GM18868 (cell line): Measurements from ENCODE around the gene P2RX2.

Experiments used
- ATAC-seq: cut with Tn5 transposase; IDR thresholded peaks from one replicate; pipeline ENCODE4 v1.9.1; 2021; ENCODE audit warnings: mild to moderate bottlenecking, moderate library complexity; ENCODE audit not compliant: unreplicated experiment

P2RX2 gene

GRCh38 chr12:132618683-132619043 lies at the start of gene P2RX2:
Gene P2RX2 (plus strand): TSS chr12:132618776. CDS start chr12:132618817, 41 bp downstream.
- no peak for ATAC-seq

GRCh38 chr12:132568826-132569480 lies 49.6 kb upstream of the P2RX2 start:
- no peak for ATAC-seq

- ATAC-seq = no peak
These were observed 48.6 kb upstream of the P2RX2 start for GRCh38 chr12:132569856-132570480.

- no peak for ATAC-seq
These were observed 47.9 kb upstream of the P2RX2 start for GRCh38 chr12:132570635-132571034.

- ATAC-seq = no peak
These were observed 47.5 kb upstream of the P2RX2 start for GRCh38 chr12:132571051-132571450.

GRCh38 chr12:132571598-132571997 lies 47.0 kb upstream of the P2RX2 start:
- ATAC-seq = no peak

GRCh38 chr12:132572106-132572505 lies 46.5 kb upstream of the P2RX2 start:
- ATAC-seq = no peak

- no peak for ATAC-seq
These were observed 45.5 kb upstream of the P2RX2 start for GRCh38 chr12:132572801-132573760.

GRCh38 chr12:132574271-132574996 lies 44.1 kb upstream of the P2RX2 start:
- no peak for ATAC-seq

GRCh38 chr12:132575661-132576060 lies 42.9 kb upstream of the P2RX2 start:
- no peak for ATAC-seq

- ATAC-seq = no peak
These were observed 41.9 kb upstream of the P2RX2 start for GRCh38 chr12:132576701-132577100.

GRCh38 chr12:132577191-132577920 lies 41.2 kb upstream of the P2RX2 start:
- no peak for ATAC-seq

- ATAC-seq = no peak
These were observed 40.5 kb upstream of the P2RX2 start for GRCh38 chr12:132578118-132578517.

GRCh38 chr12:132578826-132579225 lies 39.8 kb upstream of the P2RX2 start:
- no peak for ATAC-seq

- no peak for ATAC-seq
These were observed 38.8 kb upstream of the P2RX2 start for GRCh38 chr12:132579744-132580143.

GRCh38 chr12:132580701-132581292 lies 37.8 kb upstream of the P2RX2 start:
- no peak for ATAC-seq

GRCh38 chr12:132581348-132582057 lies 37.1 kb upstream of the P2RX2 start:
- ATAC-seq = no peak

GRCh38 chr12:132582058-132582420 lies 36.5 kb upstream of the P2RX2 start:
- no peak for ATAC-seq
